Measurements from ENCODE around the gene PIP5K1B.

Gene PIP5K1B

DNA sequence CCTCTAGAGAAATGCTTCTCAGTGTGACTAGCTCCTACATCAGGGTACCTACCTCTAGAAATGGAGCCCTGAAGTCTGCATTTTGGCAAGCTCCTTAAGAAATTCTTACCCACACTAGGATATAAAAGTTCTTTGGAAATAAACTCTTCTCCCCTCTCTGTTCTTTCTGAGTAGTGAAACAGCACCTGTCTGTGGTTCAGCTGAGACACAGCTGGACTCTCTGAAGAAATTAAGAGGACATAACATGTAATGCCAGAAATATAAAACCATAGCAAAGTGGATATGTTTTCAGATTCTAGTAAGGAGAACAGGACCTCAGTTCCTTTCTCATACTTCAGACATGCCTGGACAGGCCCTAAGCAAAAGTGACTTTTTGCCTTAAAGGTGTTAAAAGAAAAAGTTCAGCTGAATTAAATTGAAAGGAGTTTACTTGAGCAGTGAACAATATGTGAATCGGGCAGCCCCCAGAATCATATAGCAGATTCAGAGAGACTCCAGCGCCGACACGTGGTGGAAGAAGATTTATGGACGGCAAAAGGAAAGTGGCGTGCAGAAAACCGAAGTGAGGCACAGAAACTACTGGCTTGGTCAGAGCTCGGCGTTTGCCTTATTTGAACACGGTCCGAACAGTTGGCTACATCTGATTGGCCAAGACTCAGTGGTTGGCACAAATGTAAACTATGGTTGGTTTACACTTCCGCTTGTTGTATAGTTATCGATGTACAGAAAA is 244.4 kb downstream of the PIP5K1B start:
- H3K9me3 ChIP-seq (replicated peaks in 1 of 2; ENCODE audit: control insufficient read depth in 2 of 2, insufficient read depth in 1 of 2, low read depth in 1 of 2, low read length in 2 of 2) = no peaks in the 10 kb centered on the region
- H3K14ac ChIP-seq (ENCODE audit: low read length) = no peak overlapping the region
- H3K9ac ChIP-seq (ENCODE audit: low read depth, low read length, poor library complexity) = no peak overlapping the region
- peaks cover 0 to 80% of the 10 kb centered on the region in 2 donors for H3K36me3 ChIP-seq (replicated peaks in 1 of 2; ENCODE audit: control insufficient read depth in 2 of 2, insufficient read depth in 2 of 2, low read length in 2 of 2)
- H3K79me1 ChIP-seq (ENCODE audit: low read depth, low read length) = no peaks in the 10 kb centered on the region
- H2BK12ac ChIP-seq (ENCODE audit: low read length) = no peak overlapping the region
- peaks cover 0 to 3% of the 10 kb centered on the region in 2 donors for H3K4me1 ChIP-seq (ENCODE audit: control insufficient read depth in 2 of 2, insufficient read depth in 1 of 2, low read depth in 1 of 2, low read length in 2 of 2)
- H3K4me3 ChIP-seq (ENCODE audit: low read length in 2 of 2) = no peak overlapping the region
- H4K91ac ChIP-seq (ENCODE audit: low read depth, low read length, poor library complexity) = no peak overlapping the region
- no peak overlapping the region for H3K27ac ChIP-seq (replicated peaks; ENCODE audit: low read length)
- H2BK120ac ChIP-seq (ENCODE audit: low read depth, low read length) = no peak overlapping the region
- H3K18ac ChIP-seq (ENCODE audit: low read length) = no peak overlapping the region
- H4K8ac ChIP-seq (ENCODE audit: low read depth, low read length) = no peak overlapping the region
- H2AFZ ChIP-seq (ENCODE audit: low read length) = no peak overlapping the region
- H2BK5ac ChIP-seq (ENCODE audit: low read length) = no peak overlapping the region
- no CpG with 5 or more reads among the region's 13 CpGs for WGBS, 2 donors (ENCODE audit: extremely low coverage in 2 of 2, insufficient read length in 2 of 2, insufficient replicate concordance in 1 of 2)
- no peaks in the 10 kb centered on the region for H3K27me3 ChIP-seq (ENCODE audit: control insufficient read depth in 3 of 3, insufficient read depth in 3 of 3, low read depth in 1 of 3, low read length in 3 of 3)
- H2AK5ac ChIP-seq (ENCODE audit: low read depth, low read length) = no peak overlapping the region
- no peak overlapping the region for H3K4me2 ChIP-seq (ENCODE audit: insufficient read depth, low read length, poor library complexity, severe bottlenecking)
- H3K4ac ChIP-seq (ENCODE audit: low read length) = no peak overlapping the region
- no peak for DNase-seq (ENCODE audit: low spot score)
- no peak overlapping the region for H3K23ac ChIP-seq (ENCODE audit: low read depth, low read length, poor library complexity)
- H2BK15ac ChIP-seq (ENCODE audit: low read length) = no peak overlapping the region

DNA sequence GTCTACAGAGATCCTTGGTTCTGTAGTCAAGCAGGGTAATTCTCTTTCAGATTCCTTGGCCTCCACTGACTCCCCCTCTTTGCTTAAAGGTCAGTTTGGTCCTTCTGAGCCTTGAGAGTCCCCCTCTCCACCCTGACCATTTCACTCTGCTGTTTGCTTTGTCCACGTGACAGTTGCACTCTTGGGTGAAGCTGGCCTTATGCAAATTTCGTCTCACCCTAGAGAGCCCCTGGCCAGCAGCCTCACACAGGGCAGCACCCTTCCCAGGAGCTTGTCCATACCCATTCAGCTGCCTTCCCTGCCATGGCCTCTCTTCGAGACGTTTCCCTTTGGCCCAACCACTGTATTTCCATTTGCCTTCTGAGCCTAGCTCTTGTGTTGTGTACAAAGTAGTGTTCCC is 245.1 kb downstream of the PIP5K1B start:
- no peaks in the 10 kb centered on the region for H3K79me1 ChIP-seq (ENCODE audit: low read depth, low read length)
- no peak overlapping the region for H2AFZ ChIP-seq (ENCODE audit: low read length)
- no peak overlapping the region for H2BK5ac ChIP-seq (ENCODE audit: low read length)
- no peak overlapping the region for H2BK12ac ChIP-seq (ENCODE audit: low read length)
- H3K9me3 ChIP-seq (replicated peaks in 1 of 2; ENCODE audit: control insufficient read depth in 2 of 2, insufficient read depth in 1 of 2, low read depth in 1 of 2, low read length in 2 of 2) = no peaks in the 10 kb centered on the region
- no peak for DNase-seq (ENCODE audit: low spot score)
- H3K4me1 ChIP-seq (ENCODE audit: control insufficient read depth in 2 of 2, insufficient read depth in 1 of 2, low read depth in 1 of 2, low read length in 2 of 2) = peaks cover 0 to 3% of the 10 kb centered on the region in 2 donors
- H3K23ac ChIP-seq (ENCODE audit: low read depth, low read length, poor library complexity) = no peak overlapping the region
- no peaks in the 10 kb centered on the region for H3K27me3 ChIP-seq (ENCODE audit: control insufficient read depth in 3 of 3, insufficient read depth in 3 of 3, low read depth in 1 of 3, low read length in 3 of 3)
- peaks cover 0 to 81% of the 10 kb centered on the region in 2 donors for H3K36me3 ChIP-seq (replicated peaks in 1 of 2; ENCODE audit: control insufficient read depth in 2 of 2, insufficient read depth in 2 of 2, low read length in 2 of 2)
- no peak overlapping the region for H3K4ac ChIP-seq (ENCODE audit: low read length)
- H3K18ac ChIP-seq (ENCODE audit: low read length) = no peak overlapping the region
- H2BK120ac ChIP-seq (ENCODE audit: low read depth, low read length) = no peak overlapping the region
- no peak overlapping the region for H3K9ac ChIP-seq (ENCODE audit: low read depth, low read length, poor library complexity)
- no peak overlapping the region for H2AK5ac ChIP-seq (ENCODE audit: low read depth, low read length)
- no peak overlapping the region for H2BK15ac ChIP-seq (ENCODE audit: low read length)
- H3K4me2 ChIP-seq (ENCODE audit: insufficient read depth, low read length, poor library complexity, severe bottlenecking) = no peak overlapping the region
- H4K91ac ChIP-seq (ENCODE audit: low read depth, low read length, poor library complexity) = no peak overlapping the region
- H3K14ac ChIP-seq (ENCODE audit: low read length) = no peak overlapping the region
- WGBS, 2 donors (ENCODE audit: extremely low coverage in 2 of 2, insufficient read length in 2 of 2, insufficient replicate concordance in 1 of 2) = no CpG with 5 or more reads among the region's 4 CpGs
- H3K27ac ChIP-seq (replicated peaks; ENCODE audit: low read length) = no peak overlapping the region
- no peak overlapping the region for H4K8ac ChIP-seq (ENCODE audit: low read depth, low read length)
- H3K4me3 ChIP-seq (ENCODE audit: low read length in 2 of 2) = no peak overlapping the region

DNA sequence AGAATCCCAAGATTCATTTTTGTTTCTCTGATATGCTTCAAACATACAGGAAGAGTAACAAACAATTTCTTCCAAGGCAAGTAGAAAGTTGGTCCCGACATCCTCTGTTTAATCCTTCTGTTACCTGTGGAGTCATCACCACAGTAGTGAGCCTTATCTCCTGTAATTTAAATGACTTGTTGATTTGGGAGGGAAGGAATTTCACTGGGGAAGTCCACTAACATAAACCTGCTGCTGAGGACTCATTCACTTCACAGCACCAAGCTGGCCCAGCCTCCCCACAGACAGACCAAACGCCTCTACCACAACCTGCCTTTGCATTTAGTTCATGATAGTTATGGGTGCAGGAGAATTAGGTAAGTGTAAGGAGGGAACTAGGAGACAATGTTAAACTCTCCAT is 245.6 kb downstream of the PIP5K1B start:
- Histone ChIP-seq H3K23ac (ENCODE audit: low read depth, low read length, poor library complexity) (no peak overlapping the region), H2AFZ (ENCODE audit: low read length) (no peak overlapping the region)
- WGBS, 2 donors (ENCODE audit: extremely low coverage in 2 of 2, insufficient read length in 2 of 2, insufficient replicate concordance in 1 of 2) = no CpG with 5 or more reads among the region's 2 CpGs

DNA sequence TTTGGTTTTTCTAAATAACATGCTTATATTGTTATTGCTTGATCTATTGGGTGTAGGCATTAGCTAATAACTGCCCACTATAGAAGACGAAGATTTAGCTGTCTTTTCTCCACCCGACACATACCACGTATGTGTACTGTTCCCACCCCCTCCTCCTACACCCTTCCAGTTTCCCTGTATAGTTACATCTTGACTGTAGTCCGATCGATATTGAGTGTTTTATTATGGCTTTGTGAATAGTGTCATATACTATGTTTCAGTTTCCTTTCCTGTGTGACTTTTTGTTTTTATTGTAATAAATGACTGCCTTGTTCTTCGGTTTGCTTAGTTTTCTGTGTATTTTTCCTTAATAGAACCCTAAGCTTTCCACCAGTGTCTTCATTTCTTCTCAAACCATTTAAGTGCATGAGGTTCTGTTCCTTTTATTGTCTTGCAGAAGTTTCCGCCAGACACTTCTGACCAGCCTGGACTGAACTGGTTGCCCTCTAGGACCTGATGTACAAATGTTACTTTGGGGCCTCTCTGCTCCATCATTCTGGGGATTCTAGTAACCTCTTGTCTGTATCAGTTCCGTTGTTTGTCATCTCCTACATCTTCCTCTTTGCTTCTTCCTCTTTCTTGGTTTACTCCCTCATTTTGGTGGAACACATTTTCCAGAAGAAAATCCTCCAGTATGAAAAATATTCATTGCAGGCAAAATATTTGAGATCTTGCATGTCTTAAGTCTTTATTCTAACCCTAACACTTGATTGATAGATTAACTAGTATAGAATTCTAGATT is 247.0 kb downstream of the PIP5K1B start:
- H3K23ac ChIP-seq (ENCODE audit: low read depth, low read length, poor library complexity) = no peak overlapping the region
- DNase-seq (ENCODE audit: low spot score) = no peak
- no peak overlapping the region for H3K4me2 ChIP-seq (ENCODE audit: insufficient read depth, low read length, poor library complexity, severe bottlenecking)
- no peak overlapping the region for H2AK5ac ChIP-seq (ENCODE audit: low read depth, low read length)
- no peak overlapping the region for H3K4ac ChIP-seq (ENCODE audit: low read length)
- no peak overlapping the region for H3K27ac ChIP-seq (replicated peaks; ENCODE audit: low read length)
- no peak overlapping the region for H3K4me3 ChIP-seq (ENCODE audit: low read length in 2 of 2)
- H2BK120ac ChIP-seq (ENCODE audit: low read depth, low read length) = no peak overlapping the region
- no peak overlapping the region for H3K18ac ChIP-seq (ENCODE audit: low read length)
- H2BK5ac ChIP-seq (ENCODE audit: low read length) = no peak overlapping the region
- H3K14ac ChIP-seq (ENCODE audit: low read length) = no peak overlapping the region
- peaks cover 0 to 2% of the 10 kb centered on the region in 2 donors for H3K4me1 ChIP-seq (ENCODE audit: control insufficient read depth in 2 of 2, insufficient read depth in 1 of 2, low read depth in 1 of 2, low read length in 2 of 2)
- no peak overlapping the region for H2AFZ ChIP-seq (ENCODE audit: low read length)
- H3K36me3 ChIP-seq (replicated peaks in 1 of 2; ENCODE audit: control insufficient read depth in 2 of 2, insufficient read depth in 2 of 2, low read length in 2 of 2) = peaks cover 0 to 83% of the 10 kb centered on the region in 2 donors
- H3K27me3 ChIP-seq (ENCODE audit: control insufficient read depth in 3 of 3, insufficient read depth in 3 of 3, low read depth in 1 of 3, low read length in 3 of 3) = no peaks in the 10 kb centered on the region
- H3K9ac ChIP-seq (ENCODE audit: low read depth, low read length, poor library complexity) = no peak overlapping the region
- H2BK15ac ChIP-seq (ENCODE audit: low read length) = no peak overlapping the region
- no peak overlapping the region for H4K8ac ChIP-seq (ENCODE audit: low read depth, low read length)
- no peak overlapping the region for H4K91ac ChIP-seq (ENCODE audit: low read depth, low read length, poor library complexity)
- no CpG with 5 or more reads among the region's 8 CpGs for WGBS, 2 donors (ENCODE audit: extremely low coverage in 2 of 2, insufficient read length in 2 of 2, insufficient replicate concordance in 1 of 2)
- H3K79me1 ChIP-seq (ENCODE audit: low read depth, low read length) = no peaks in the 10 kb centered on the region
- H2BK12ac ChIP-seq (ENCODE audit: low read length) = no peak overlapping the region
- H3K9me3 ChIP-seq (replicated peaks in 1 of 2; ENCODE audit: control insufficient read depth in 2 of 2, insufficient read depth in 1 of 2, low read depth in 1 of 2, low read length in 2 of 2) = peaks cover 0 to 4% of the 10 kb centered on the region in 2 donors

More for the DNA sequence above, 245.6 kb downstream of the PIP5K1B start:
- H3K4me2 ChIP-seq (ENCODE audit: insufficient read depth, low read length, poor library complexity, severe bottlenecking) = no peak overlapping the region
- H3K27me3 ChIP-seq (ENCODE audit: control insufficient read depth in 3 of 3, insufficient read depth in 3 of 3, low read depth in 1 of 3, low read length in 3 of 3) = no peaks in the 10 kb centered on the region
- no peak overlapping the region for H3K4me3 ChIP-seq (ENCODE audit: low read length in 2 of 2)
- H4K91ac ChIP-seq (ENCODE audit: low read depth, low read length, poor library complexity) = no peak overlapping the region
- no peaks in the 10 kb centered on the region for H3K9me3 ChIP-seq (replicated peaks in 1 of 2; ENCODE audit: control insufficient read depth in 2 of 2, insufficient read depth in 1 of 2, low read depth in 1 of 2, low read length in 2 of 2)
- no peak overlapping the region for H3K4ac ChIP-seq (ENCODE audit: low read length)
- H3K36me3 ChIP-seq (replicated peaks in 1 of 2; ENCODE audit: control insufficient read depth in 2 of 2, insufficient read depth in 2 of 2, low read length in 2 of 2) = peaks cover 0 to 81% of the 10 kb centered on the region in 2 donors
- peaks cover 0 to 3% of the 10 kb centered on the region in 2 donors for H3K4me1 ChIP-seq (ENCODE audit: control insufficient read depth in 2 of 2, insufficient read depth in 1 of 2, low read depth in 1 of 2, low read length in 2 of 2)
- DNase-seq (ENCODE audit: low spot score) = no peak
- H2BK5ac ChIP-seq (ENCODE audit: low read length) = no peak overlapping the region
- no peak overlapping the region for H3K9ac ChIP-seq (ENCODE audit: low read depth, low read length, poor library complexity)
- H2BK12ac ChIP-seq (ENCODE audit: low read length) = no peak overlapping the region
- no peak overlapping the region for H2BK120ac ChIP-seq (ENCODE audit: low read depth, low read length)
- no peaks in the 10 kb centered on the region for H3K79me1 ChIP-seq (ENCODE audit: low read depth, low read length)
- no peak overlapping the region for H3K14ac ChIP-seq (ENCODE audit: low read length)
- H2BK15ac ChIP-seq (ENCODE audit: low read length) = no peak overlapping the region
- no peak overlapping the region for H4K8ac ChIP-seq (ENCODE audit: low read depth, low read length)
- no peak overlapping the region for H3K18ac ChIP-seq (ENCODE audit: low read length)
- no peak overlapping the region for H2AK5ac ChIP-seq (ENCODE audit: low read depth, low read length)
- H3K27ac ChIP-seq (replicated peaks; ENCODE audit: low read length) = no peak overlapping the region
